NCI-H2171 (cell line): ENCODE measurements around the gene ANKUB1.

Experiments used
- DNase-seq: peaks from one replicate; lab custom pipeline; 2025; lab: John Stamatoyannopoulos, UW

ANKUB1 gene

GRCh38 chr3:149753717-149754116 lies 38.6 kb downstream of the ANKUB1 start:
- DNase-seq: no peak

- DNase-seq: no peak
These were observed 39.6 kb downstream of the ANKUB1 start for GRCh38 chr3:149752788-149753136.

GRCh38 chr3:149752051-149752787 lies 40.1 kb downstream of the ANKUB1 start, which contains the start of gene COMMD2:
Gene COMMD2, minus strand, starts transcription at chr3:149752489. Its CDS starts 45 bp downstream, at chr3:149752444.
- peak; percentile 90 for DNase-seq

DNA sequence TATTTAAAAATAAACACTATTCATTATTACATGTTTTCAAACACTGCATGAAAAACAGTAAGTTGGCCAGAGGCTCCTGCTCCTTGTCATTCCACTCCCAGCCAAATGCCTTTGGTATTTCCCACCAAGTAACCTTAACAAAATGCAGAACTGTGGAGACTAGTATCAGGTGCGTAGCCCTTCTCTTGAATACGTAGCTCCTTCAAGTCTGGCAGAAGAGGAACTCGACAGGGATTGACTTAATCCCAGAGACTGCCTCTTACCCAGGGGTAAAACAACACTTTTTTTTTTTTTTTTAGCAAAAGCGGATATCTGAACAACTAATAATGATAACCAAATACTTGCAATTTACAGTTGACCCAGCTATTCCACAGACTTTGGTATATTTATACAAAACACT lies 40.8 kb downstream of the ANKUB1 start:
- no peak for DNase-seq

DNA sequence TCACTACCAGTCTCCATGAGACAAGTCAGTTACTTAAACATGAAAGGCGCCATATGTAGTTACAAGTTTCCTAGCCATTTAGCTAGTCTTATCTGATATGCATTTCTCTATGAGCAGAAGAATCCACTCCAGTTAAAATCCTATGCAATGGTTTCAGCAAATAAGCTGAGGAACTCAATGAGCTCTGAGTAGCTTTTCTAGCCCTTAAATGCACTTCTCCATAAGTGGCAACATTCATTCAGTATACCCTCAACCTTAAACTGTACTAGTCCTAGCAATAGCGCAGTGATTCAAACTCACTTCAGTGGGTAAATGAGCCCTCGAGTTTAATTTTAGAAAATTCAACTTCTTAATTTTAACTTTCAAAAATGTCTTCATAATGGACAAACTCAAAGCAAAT lies 47.7 kb downstream of the ANKUB1 start:
- DNase-seq: no peak

DNA sequence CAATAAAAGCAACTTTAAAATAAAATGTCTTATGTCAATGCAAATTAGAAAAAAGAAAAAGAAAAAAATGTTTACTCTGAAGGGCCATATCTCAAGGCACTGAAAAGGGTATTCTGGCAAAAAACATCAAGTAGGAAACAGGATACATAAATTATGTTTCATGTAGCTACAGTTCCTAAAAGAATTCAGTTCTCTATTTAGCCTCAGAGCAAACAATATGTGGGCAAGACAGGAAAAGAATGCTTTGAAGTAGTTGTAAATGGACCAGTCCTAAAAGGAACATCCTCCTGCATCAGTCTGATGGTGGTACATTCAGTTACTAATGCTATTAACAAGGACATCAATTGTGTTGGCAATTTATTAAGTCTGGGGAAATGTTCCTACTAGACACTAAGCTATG lies 48.2 kb downstream of the ANKUB1 start:
- no peak for DNase-seq

DNA sequence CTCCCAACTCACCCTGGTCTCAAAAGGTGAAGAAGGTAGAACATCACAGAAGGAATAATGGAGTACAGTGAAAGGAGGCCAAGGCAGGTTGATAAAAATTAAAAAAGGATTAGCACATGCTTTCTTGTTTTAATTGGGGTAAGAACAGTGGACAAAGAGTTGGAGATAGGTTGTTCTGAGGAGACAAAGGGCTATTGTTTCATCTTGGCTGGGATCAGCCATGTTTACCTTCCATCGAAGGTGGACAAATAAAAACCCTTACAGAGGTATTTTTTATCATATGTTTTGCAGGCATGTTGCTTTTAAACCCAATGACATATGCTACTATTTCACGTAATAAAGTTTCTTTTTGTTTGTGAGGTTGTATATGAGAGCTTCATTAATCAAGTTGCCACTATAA lies 53.0 kb downstream of the ANKUB1 start:
- no peak for DNase-seq

DNA sequence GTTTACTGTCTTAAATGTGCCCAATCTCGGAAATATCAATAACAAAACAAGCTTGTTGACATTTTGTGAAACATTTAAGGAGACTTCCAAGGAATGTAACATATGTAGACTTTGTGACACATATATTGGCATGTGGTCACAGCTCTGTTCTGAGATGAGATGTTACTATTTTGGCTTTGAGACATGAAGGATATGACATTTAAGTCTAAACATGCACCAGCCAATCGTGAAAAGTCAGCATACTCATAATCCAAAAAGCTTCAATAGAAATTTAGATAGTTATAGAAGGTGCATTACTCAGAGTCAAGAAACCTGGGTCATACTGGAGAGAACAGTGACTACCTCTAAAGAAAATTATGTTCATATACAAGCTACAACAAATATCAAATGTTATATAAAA lies 53.5 kb downstream of the ANKUB1 start:
- DNase-seq: no peak

DNA sequence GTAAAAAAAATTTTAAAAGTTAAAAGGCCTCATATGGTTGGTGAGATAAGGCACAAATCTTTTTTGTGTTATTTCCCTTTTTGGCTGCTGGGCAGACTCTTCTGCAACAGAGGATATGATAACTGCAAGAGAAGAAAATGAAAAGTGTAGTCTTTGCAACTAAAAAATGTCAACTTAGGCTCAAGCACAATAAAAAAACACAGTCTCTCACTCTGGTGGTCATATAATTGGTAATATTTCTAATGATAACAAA lies 55.5 kb downstream of the ANKUB1 start:
- no peak for DNase-seq

DNA sequence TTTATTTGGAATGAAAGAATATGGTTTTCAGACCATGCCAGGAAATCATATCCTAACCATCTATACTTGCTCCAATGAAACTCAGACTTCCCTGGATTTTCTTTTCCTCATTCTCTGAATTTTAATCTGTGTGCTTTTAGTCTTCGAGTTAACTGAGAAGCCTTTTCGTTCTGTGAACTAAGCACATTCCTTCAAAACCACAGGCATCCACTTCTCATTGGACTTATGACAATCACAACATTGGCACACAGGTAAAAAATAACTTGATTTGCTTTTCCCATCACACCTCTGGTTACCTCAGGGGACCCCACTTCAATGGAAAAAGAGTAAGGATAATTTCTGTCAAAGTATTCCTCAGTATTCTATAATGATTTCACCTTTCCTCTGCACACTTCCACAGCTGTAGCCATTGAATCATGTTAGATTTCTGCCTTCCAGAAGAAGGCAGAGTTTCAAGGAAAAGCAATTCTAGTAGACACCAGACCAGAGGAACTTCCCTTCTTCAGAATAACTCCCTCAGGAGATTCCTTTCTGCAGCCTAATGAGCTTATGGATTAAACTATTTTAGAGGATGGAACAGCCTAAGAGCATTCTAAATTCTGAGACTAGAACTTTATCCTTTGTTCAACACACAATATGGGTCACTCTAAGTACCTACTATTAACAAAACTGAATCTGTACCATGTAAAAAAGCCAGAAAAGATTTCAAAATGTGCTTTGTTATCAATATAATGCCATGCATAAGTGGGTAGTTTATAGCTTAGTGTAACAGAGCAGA lies 56.0 kb downstream of the ANKUB1 start:
- no peak for DNase-seq

- DNase-seq: no peak
These were observed 60.1 kb downstream of the ANKUB1 start for GRCh38 chr3:149732234-149732633.

GRCh38 chr3:149727656-149728055 lies 64.7 kb downstream of the ANKUB1 start:
- DNase-seq: no peak

DNA sequence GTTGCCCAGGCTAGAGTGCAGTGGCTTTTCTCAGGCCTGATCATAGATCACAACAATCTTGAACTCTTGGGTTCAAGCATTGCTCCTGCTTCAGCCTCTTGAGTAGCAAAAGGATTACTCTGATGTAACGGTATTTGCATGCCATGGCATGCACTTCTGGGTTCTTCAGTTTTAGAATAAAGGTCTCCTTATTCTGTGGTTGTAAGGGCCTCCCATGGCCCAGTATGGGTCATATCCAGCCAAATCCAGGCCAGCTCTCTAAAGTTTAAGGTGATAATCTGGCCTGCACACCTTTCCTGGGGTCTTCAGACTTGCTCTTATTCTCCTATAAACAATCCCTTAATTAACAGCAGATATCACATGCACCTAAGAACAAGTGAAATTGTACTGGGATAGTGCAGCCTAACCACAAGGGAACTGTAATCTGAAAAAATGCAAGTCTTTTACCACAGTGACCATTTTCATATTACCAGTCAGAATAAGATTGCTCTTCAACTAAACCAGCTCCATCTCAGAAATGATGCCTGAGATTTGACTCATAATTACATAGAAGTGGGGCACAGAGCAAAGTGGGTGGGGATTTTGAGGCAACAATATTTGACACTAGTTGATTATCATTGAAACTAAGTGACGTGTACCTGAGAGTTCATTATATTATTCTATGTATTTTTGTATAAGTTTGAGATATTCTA lies 65.5 kb downstream of the ANKUB1 start:
- DNase-seq: no peak

GRCh38 chr3:149723781-149724180 lies 68.6 kb downstream of the ANKUB1 start:
- no peak for DNase-seq

DNA sequence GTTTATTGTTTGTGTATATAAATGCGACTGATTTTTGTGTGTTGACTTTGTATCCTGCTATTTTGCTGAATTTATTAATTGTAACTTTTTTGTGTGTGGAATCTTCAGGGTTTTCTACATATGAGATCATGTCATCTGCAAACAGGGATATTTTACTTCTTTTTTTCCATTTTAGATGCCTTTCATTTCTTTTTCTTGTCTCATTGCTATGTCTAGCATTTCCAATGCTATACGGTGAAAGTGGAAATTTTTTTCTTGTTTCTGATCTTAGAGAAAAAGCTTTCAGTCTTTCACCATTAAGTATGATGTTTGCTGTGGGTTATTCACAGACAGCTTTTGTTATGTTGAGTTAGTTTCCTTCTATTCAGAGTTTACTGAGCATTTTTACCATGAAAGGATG lies 71.4 kb downstream of the ANKUB1 start:
- DNase-seq: no peak

- DNase-seq: no peak
These were observed 74.8 kb downstream of the ANKUB1 start for GRCh38 chr3:149717391-149718056.

- DNase-seq: no peak
These were observed 75.4 kb downstream of the ANKUB1 start for GRCh38 chr3:149716984-149717383.

- no peak for DNase-seq
These were observed 77.1 kb downstream of the ANKUB1 start for GRCh38 chr3:149715247-149715646.

GRCh38 chr3:149713730-149714654 lies 78.4 kb downstream of the ANKUB1 start:
- no peak for DNase-seq
